Measurements from ENCODE around the gene HPSE2.
"Not testable (repeated sequence)": the region's sequence is repeated elsewhere in the genome, so short reads cannot be mapped to it uniquely, and the experiment has no call there.

Gene HPSE2

DNA sequence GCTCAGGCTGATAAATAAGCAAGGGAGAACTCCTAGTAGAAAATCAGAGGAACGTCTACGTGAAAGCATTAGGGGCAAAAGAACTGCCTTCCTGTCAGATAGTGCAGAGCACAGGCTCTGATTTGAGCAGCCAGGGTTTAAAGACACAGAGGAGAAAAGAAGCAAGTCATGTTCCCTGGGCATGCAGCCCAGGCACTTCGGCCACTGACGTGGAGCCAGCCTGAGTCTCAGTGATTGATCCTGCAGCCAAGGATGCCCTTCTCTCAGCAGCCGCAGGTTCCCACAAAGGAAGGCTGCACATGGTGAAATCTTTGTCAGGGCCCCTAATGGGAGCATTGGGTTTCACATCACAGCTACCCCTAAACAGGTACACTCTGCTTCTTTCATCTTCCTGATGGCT, 627.2 kb downstream of the HPSE2 start:
- no peak for DNase-seq

DNA sequence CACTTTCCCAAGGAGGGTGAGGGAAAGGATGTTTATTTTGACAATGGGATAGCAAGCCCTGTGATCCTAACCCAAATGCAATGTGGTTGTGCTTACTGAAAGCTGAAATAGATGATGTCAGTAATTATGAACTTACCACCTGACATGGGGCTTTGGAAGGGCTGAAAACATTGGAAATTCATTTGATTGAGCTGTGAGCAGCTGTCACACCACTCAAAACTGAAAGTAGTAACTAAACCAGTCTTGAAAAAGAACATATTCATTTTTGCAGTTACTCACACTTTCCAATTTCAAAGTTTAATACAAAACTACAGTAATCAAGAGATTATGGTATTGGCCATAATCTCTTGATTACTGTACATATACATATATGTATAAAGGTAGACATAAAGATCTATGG, 633.4 kb downstream of the HPSE2 start:
- DNase-seq: no peak

DNA sequence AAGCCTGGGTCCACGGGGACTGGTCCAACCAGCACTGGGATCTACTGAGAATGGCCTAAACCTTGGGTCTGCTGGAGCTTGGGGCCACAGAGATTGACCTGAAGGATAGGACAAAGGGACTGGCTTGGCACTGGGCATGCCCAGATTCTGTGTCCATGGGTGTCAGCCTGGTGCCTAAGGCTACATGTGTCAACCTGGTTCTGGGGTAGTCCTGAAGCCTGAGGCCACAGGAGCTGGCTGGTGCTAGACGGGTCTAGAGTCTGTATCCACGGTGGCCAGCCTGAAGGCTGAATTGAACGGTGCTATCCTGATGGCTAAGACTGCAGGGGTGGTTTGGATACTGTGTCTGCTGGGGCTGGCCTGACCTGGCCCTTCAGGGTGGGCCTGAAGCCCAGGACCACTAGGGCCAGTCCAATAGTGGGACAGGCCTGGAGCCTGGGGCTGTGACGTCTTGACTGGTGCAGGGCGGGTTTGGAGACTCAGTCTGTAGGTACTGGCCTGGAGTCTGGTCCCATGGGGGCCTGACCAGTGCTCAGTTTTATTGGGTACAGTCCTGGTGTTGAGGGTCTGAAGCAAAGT, 636.5 kb downstream of the HPSE2 start:
- DNase-seq: no peak

DNA sequence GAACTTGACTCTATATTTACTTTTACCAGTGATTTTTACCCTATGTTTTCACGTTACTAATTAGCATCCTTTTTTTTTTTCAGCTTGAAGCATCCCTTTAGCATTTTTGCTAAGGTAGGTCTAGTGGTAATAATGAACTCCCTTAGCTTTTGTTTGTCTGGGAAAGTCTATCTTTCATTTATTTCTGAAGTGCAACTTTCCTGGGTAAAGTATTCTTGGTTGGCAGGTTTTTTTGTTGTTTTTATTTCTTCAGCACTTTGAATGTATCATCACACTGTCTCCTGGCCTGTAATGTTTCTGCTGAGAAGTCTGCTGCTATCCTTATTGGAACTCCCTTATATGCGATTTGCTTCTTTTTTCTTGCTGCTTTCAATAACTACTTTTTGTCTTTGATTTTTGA, 639.2 kb downstream of the HPSE2 start:
- no peak for DNase-seq

DNA sequence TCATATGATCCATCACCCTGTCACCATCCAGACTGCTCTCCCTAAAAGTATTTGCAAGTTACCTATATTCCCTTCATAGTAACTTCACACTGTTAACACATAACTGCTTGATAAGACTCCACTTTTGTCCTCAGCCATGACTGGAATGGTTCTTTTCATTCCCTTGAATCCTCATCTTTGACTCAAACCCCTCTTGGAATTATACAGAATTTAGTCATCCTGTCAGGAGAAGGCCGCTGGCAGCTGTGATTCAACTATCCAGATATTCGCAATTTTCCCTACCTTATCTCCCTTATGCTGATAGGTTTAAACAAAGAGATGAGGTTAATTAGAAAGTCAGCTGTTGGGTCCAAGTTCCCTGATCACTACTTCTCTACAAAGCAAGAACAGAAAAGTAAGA, 646.0 kb downstream of the HPSE2 start:
- DNase-seq: no peak

DNA sequence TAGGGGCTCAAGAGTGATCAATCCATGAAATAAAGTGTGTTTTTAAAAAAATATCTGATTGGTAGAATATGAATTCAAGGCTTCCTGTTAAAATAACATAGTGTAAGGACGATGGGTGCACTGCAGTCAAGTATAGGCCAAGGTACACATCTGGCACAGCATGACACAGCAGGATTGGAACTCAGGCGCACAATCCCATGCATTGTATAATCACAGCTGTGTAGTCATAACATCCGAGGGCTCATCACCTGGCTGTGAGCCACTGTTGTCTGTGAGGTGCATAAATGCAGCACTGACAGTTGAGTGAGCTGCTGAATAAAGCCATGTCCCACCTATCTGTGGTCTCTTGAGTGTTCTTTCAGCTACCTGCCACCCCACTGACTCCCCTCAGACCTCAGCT, 646.6 kb downstream of the HPSE2 start:
- no peak for DNase-seq

DNA sequence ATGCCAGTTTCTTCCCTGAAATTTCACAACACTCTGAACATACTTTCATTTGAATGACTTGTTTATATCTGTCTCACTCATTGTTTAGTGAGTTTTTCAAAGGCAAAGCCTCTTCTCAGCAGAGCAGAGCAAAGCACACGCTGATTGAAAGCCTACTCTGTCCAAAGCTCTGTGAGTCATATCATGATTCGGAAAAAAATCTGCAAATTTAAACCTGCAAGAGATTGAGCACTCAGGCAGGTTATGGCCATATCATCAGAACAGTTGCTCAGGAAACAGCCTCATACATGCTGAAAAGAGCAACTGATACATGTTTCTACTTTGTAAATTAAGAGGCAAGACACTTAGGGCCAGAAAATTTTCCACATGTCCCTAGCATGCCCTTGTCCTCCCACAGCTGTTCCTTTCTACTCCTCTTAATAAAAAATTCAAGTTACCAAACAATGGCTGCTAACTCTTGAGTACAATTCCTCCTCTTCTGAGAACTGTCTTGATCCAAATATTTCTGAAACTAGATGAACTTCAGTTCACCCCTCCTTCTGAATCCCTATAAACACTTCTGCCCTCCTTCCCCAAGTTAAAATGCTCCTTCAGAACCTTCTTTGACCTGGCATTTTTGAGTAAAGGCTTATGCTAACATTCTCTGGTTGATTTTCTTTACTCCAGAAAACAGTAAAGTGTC, 648.4 kb downstream of the HPSE2 start:
- no peak for DNase-seq

DNA sequence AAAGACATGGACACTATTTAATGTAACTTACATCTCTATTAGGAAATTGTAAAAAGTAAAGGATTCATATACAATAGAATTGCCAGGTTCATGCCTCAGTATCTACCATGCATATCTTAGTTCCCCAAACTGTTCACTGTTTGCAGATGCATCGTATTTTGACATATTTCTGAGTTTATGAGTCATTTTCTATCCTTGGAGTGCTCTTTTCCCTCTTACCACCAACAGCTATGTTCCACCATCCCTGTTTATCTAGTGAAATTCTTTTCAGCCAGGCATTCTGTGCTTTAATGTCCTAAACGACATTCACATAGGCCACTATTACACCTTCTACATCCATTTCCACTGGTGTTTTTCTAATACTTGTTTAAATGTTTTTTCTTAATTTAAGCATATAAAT, 649.6 kb downstream of the HPSE2 start:
- no peak for DNase-seq

DNA sequence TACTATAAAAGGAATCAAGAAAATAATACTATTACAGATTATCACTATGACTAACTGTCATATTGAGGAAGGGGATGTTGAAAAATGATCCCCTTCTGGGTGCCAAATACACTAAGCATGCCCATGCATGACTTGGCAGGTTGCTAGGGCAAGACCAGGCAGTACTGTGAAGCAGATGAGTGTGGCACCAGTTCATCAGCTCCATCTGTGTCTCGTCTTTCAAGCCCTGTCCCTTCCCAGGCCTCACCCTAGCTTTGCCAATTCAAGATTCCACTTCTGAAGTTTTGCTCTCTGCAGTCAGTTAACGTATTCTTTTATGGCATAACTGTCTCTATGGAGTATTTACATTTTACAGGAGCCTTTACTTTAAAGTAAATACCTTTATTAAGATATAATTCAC, 653.3 kb downstream of the HPSE2 start:
- DNase-seq: no peak

DNA sequence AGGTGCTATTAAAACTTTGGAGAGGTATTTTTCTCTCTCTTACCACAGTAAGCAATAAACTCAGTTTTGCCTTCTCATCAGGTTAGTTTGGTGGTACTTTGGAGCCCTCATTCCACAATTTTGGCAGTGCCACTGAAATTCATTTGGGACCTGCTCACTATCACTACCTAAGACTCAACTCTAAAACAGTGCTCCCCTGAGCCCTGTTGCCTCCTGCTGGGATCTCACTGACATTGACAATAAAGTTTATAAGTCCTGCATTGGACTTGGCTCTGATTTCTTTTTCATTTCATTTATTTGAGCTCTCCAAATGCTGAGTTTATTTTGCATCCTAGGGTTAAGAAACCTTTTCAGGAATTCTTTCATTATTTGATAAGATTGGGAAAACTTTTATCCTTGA, 658.1 kb downstream of the HPSE2 start:
- DNase-seq: no peak

DNA sequence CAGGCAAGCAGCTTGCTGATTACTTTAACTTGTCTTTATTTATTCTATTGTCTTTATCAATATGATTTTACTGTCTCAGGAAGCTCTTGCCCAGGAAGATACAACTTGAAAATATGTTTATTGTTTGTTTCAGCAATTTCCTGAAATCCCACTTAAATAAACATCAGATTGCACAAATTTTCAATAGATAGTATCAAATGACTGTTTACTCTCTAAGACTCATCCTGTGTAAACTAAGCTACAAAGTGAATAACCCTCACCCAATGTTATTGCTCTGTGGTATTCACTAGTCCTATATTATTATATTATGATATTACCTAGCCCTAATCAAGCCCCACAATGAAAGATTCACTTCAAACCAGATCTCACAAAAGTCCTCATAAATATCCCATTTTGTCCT, 658.5 kb downstream of the HPSE2 start:
- no peak for DNase-seq

DNA sequence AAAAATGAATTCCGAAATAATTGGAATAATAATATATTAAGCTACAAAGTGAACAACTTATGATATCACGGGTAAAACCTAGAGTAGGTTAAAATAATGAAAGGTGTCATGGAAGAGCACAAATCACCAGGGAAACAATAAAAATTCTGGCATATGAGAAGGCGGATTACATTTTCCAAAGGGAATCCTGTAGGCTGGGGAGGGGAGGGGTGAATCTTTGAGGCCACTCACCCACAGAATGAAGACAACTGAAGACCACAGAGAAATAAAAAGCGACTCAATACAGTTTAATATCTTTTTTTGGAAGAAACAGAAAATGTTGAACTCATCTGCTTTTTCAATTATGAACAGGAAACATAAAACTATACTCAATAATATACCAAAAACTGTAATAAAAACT, 659.6 kb downstream of the HPSE2 start:
- no peak for DNase-seq

DNA sequence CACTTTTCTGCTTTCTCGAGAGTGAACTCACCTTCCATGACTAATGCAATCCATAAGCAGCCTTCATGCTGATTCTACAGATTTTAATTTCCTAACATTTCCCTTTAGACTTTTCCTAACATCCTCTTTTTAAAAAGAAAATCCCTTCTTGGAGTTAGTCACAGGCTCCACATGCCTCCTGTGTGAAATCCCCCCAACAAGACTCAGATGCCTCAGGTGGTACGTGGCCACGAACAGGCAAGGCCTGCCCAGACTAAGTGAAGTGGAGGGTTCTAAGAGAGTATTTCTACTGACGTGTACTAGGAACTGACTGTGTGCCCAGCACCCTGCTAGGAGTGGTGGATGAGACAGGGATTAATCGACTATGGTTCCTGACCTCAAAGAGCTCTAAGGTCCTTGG, 663.1 kb downstream of the HPSE2 start:
- DNase-seq: no peak

DNA sequence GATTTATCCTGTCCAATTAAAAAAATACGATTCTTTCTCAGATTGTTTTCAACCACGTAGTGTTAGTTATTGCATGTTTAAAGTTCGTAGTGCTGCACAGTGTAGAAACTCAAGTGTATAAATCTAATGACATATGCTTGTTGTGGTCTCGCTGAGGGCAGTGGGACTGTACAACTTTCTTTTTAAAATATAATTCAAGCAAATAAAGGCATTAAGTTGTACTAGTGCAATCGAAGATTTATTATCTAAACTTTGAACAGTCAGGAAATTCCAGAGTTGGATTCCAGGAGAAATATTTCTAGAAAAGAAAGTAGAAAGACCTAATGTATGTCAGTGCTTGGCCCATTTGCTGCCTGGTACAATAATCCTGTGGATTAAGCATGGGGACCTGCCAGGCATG, 664.8 kb downstream of the HPSE2 start:
- no peak for DNase-seq

DNA sequence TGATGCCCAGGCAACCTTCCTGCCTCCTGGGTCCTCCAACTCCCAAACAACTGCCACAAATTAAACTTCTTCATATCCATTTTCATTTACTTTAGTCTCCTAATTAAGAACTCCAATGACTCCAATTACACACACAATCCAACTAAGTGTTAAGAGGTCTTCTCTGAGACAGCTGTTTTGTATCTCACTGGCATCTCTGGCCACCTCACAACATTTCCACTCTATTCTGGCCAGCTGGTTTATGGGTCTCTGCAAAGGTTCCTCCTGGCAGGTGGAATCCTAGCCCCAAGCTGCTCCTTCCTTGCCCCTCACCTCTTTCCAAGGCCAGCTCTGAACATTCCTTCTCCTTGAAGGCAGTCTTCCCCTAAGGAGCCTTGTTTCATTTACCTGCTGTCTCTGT, 665.8 kb downstream of the HPSE2 start:
- no peak for DNase-seq

DNA sequence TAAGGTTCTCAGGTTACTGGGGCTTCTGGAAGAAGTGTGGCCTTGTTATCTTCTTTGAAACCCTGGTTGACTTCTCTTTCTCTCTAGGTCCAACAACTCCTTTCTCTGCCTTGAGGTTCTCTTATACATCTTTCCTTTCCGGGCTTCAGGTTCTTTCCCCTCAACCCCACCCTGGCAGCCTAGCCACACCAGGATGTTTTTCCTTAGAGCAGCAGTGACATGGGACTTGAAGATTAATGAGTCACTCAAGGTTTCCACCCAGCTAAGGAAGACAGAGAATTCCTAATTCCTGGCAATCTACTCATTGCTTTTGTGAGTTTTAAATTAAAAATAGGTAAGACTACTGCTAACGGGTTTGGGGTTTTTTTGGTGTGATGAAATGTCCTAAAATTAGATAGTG, 667.1 kb downstream of the HPSE2 start:
- DNase-seq: no peak

DNA sequence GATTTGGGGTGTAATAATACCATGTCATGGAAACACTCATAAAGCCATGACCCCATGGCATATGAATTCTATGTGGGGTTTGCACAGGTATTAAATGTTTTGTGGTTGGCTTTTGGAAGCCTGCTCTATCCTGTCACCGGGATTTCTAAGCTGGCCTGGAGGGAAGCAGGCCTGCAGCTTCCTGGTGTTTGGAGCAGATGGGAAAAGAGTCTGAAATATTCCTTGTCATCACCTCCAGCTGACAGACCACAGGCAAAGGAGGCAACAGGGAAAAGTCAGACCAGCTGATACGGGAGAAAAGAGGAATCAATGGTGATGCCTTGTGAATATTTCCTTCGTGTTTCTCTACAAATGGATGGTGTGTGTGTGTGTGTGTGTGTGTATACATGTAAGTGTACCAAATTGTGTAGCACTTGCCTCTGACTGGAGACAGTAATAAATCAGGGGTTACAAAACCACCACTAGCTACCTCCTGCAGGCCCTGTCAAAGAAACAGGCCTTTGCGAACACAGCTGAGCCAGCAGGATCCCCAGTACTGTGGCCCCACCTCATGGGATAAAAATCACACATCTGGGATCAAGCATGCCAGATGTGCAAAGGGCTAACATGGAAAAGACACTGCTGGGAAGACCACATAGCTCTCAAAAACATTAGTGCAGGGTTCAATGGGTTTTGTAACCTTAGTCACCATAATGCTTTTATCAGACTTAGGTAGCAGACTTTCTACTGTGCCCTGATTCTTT, 668.1 kb downstream of the HPSE2 start:
- DNase-seq: no peak

DNA sequence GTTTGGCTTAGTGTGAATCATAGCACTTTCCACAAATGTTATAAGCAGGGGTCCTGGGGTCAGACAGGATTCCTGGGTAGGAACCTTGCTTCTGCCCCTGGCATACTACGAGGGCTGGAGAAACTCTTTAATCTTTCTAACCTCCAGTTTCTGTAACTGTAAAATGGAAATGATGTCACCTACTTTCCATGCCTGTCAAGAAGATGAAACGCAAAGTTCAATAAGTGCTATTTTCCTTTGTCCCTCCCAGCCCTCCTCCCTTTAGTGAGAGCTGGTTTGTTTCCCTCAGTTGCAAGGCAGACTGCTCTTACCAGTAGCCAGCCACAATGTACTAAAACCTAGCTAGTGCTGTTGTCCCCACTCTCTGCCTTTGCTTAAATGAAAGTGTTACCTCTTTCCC, 671.8 kb downstream of the HPSE2 start:
- DNase-seq: no peak

DNA sequence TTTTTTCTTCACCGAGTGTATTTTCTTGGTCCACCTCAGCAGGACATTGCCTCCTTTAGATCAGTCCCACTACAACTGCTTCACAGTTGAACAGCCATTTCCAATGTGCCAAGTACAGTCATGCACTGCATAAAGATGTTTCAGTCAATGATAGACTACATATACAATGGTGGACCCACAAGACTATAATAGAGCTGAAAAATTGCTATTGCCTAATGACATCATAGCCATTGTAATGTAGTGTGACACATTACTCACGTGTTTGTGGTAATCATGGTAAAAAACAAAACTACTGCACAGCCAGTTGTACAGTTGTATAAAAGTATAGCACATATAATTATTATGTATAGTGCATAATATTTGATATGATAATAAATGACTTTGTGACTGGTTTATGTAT, 675.1 kb downstream of the HPSE2 start:
- DNase-seq: no peak

DNA sequence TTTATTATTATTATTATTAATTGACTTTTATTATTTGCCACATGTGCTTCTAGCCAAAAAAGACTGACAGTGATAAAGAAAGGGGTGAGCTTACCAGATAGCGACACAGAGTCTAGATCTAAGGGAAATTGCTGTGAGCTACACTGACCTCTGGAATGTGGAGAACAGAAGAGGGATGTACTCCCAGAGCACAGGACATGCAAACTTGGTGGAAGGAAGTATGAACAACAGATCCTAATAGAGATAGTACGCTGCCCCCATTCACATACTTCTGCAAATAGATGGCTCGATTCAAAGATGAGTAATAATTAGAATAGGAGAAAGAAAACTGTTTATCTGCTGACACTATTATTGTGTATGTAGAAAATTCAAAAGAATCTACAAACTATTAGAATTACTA, 679.6 kb downstream of the HPSE2 start:
- DNase-seq: no peak

DNA sequence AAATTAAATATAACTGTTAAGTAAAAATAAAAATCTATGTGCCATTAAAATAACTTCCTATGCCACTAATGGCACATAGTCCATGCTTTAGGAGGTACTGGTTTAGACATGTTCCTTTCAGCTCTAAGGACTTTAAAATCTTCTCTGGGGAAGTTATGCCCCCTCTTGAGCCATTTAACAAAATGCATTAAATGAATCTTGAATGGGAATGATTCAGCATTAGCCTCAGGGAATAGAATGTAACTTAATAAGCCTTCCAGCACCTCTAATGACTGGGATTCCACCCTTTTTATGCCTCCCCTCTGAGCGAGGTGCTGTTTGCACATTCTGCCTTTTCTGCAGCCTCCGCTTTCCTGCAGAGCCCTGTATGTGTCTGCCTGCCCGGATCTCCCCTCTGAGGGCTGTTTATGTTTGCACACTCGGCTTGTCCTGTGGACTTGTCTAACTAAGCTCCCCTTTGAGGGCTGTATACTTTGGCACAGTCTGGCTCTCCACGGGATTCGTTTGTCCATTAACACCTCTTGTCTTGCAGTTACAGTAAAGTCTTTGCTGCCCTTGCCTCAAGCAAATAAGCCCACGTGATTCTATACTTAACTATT, 680.5 kb downstream of the HPSE2 start:
- no peak for DNase-seq

DNA sequence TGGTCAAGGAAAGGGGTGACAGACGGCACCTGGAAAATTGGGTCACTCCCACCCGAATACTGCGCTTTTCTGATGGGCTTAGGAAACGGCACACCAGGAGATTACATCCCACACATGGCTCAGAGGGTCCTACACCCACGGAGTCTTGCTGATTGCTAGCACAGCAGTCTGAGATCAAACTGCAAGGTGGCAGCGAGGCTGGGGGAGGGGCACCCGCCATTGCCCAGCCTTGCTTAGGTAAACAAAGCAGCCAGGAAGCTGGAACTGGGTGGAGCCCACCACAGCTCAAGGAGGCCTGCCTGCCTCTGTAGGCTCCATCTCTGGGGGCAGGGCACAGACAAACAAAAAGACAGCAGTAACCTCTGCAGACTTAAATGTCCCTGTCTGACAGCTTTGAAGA, 694.1 kb downstream of the HPSE2 start:
- DNase-seq: not testable (repeated sequence)

DNA sequence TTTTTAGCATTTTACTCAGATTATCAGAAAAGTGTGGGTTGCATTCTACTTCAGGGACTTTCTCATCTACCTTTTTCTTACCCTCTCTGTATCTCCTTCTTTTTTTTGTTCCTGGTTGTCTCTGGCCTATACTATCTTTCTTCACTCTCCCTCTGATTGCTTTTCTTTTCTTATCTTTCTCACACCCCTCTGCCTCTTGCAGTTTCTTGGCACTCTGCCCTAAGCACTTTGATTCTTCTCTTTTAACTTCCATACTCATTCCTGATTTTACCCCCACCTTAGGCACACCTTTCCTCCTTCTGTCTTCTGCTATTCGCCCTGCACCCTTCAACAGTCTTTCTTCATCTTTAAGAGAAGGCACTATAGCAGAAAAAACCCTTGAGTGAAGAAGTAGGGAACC, 696.1 kb downstream of the HPSE2 start:
- no peak for DNase-seq

DNA sequence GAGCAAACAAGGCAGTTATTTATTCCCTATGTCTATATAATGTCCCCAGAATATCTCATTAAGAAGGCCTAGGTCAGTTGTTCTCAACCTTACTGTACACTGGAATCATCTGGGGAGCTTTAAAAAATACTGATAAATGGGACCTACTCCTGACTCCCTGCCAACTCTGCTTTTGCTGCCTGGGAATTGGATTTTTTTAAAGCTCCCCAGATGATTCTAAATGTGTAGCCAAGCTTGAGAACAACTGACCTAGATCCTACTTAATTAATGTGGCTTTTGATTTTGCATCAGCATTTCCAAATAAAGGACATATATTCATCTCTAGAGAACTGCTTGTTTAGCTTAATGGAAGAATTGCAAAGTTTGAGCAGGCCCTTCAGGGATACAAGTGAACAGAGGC, 697.2 kb downstream of the HPSE2 start:
- no peak for DNase-seq
